Osteoblast (primary cell): ENCODE measurements around the gene KMO. TPM values are rescaled to one million over a fixed set of nuclear protein-coding genes. Genes with fewer than 3 reads are reported as not detected.

Experiments
- DNase-seq: peaks from one replicate; pipeline ENCODE4 v3.0.0; 2011; ENCODE audit warnings: low spot score, mixed read lengths; ENCODE audit not compliant: insufficient read length; ENCODE audit errors: missing footprints
- H2AFZ ChIP-seq: 2 replicates; pipeline ENCODE4 v1.6.0; 2011; ENCODE audit warnings: mild to moderate bottlenecking, low read length
- H3K27ac ChIP-seq: 2 replicates; pipeline ENCODE4 v1.5.1; 2011; ENCODE audit warnings: mild to moderate bottlenecking, low read depth, low read length, moderate library complexity
- H3K27me3 ChIP-seq: 2 replicates; pipeline ENCODE4 v1.6.0; 2012; ENCODE audit warnings: mild to moderate bottlenecking, control low read depth, inconsistent platforms, low read length, moderate library complexity; ENCODE audit not compliant: insufficient read depth
- H3K36me3 ChIP-seq: 2 replicates; pipeline ENCODE4 v1.5.1; 2011; ENCODE audit warnings: mild to moderate bottlenecking, low read length, control low read depth, moderate library complexity; ENCODE audit not compliant: insufficient read depth
- H3K4me1 ChIP-seq: 2 replicates; pipeline ENCODE4 v1.5.1; 2011; ENCODE audit warnings: mild to moderate bottlenecking, low read length, control low read depth, moderate library complexity; ENCODE audit not compliant: insufficient read depth
- H3K4me2 ChIP-seq: 2 replicates; pipeline ENCODE4 v1.6.0; 2011; ENCODE audit warnings: mild to moderate bottlenecking, low read length; ENCODE audit not compliant: insufficient read depth
- H3K4me3 ChIP-seq: fragments of 200-600 bp; sonication (generic); 3 replicates; pipeline ENCODE4 v1.5.1; 2012; ENCODE audit warnings: mild to moderate bottlenecking, low read length, inconsistent platforms; ENCODE audit not compliant: insufficient read depth
- H3K79me2 ChIP-seq: 2 replicates; pipeline ENCODE4 v1.6.0; 2012; ENCODE audit warnings: mild to moderate bottlenecking, low read length, control low read depth, inconsistent platforms; ENCODE audit not compliant: insufficient read depth
- H3K9me3 ChIP-seq: 2 replicates; pipeline ENCODE4 v1.5.1; 2011; ENCODE audit warnings: low read depth, low read length, control low read depth
- H4K20me1 ChIP-seq: 2 replicates; pipeline ENCODE4 v1.6.0; 2012; ENCODE audit warnings: mild to moderate bottlenecking, low read length, control low read depth; ENCODE audit not compliant: insufficient read depth
- total RNA-seq: library from RNA; depleted of rRNA; stranded (reverse); fragments of >200 nt; gene quantifications from 2 replicates; pipeline ENCODE4 v1.2.3, GENCODE V29; 2012
- TF ChIP-seq, protein P1 (sequence below): IDR thresholded peaks from 2 replicates; pipeline ENCODE4 v1.5.1; 2011; ENCODE audit warnings: mild to moderate bottlenecking, low read depth, low read length, moderate library complexity; ENCODE audit errors: extremely low read depth

The KMO gene
- total RNA-seq, 1 donor: 0.36 TPM

DNA sequence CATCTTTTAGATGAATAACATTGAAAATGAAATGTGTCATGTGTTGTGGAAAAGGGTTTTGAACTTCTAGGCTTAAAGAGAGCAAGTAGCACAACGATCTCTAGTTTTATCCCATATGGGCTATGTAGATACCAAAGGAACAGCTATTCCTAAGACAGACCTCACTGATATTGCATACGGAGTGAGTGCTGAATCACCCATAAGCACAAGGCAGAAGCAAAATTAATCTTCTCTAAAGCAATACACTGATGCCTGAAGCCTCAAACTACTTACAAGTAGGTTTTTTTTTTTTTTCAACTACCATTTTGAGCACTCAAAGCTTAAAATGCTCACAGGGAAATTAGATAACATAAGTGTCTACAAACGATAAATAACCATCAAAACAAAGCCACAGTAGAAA, 5.0 kb upstream of the KMO start:
- H3K4me3 ChIP-seq: no peak overlapping the region
- TF ChIP-seq, protein P1, sequence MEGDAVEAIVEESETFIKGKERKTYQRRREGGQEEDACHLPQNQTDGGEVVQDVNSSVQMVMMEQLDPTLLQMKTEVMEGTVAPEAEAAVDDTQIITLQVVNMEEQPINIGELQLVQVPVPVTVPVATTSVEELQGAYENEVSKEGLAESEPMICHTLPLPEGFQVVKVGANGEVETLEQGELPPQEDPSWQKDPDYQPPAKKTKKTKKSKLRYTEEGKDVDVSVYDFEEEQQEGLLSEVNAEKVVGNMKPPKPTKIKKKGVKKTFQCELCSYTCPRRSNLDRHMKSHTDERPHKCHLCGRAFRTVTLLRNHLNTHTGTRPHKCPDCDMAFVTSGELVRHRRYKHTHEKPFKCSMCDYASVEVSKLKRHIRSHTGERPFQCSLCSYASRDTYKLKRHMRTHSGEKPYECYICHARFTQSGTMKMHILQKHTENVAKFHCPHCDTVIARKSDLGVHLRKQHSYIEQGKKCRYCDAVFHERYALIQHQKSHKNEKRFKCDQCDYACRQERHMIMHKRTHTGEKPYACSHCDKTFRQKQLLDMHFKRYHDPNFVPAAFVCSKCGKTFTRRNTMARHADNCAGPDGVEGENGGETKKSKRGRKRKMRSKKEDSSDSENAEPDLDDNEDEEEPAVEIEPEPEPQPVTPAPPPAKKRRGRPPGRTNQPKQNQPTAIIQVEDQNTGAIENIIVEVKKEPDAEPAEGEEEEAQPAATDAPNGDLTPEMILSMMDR: no peak
- no peaks in the 10 kb centered on the region for H3K36me3 ChIP-seq
- peaks cover 36% of the 10 kb centered on the region for H3K27me3 ChIP-seq
- no peak for DNase-seq
- H3K27ac ChIP-seq: no peak overlapping the region
- no peak overlapping the region for H2AFZ ChIP-seq
- no peaks in the 10 kb centered on the region for H3K79me2 ChIP-seq
- H4K20me1 ChIP-seq: no peaks in the 10 kb centered on the region
- H3K9me3 ChIP-seq: no peaks in the 10 kb centered on the region
- H3K4me2 ChIP-seq: no peak overlapping the region
- no peaks in the 10 kb centered on the region for H3K4me1 ChIP-seq

DNA sequence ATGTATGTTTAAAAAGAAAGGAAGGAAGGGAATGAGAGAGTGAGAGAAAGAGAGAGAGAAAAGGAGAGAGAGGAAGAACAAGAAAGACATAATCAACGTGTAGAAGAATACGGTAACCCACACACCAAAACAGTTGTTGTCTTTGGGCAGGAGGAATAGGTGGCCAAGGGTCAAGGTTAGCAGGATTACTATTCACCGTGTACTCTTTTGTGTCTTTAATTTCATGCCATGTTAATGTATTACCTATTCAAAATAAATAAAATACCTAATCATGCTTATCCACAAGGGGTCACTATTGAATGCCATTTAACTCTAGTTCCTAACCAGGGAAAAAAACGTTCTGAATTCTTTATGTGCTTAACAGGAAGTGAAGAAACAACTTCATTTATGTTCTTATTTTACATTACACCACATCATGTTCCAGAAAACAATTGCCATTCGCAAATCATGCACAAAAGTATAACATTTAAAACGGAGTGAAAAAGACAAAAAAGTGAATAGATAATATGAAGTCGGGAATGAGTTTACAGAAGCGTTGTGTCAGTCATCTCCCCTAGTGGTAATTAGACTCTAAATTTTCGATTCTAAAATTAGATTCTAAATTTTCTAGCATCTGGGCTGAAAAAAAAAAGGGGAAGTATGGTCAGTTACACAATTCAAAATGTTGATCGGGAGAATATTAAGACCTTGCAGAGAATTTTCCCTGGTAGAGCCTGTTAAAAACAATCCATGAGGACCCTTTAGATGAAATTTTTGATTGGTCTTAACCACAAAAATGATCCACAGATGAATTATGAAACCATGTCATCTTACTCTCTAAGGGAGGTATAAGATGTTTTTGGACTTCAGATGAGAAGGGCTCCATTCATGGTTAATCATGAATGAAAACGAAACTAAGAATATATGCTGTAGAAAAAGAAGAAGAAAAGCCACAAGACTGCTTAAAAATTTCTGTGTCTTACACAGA, 700 bp upstream of the KMO start:
- TF ChIP-seq, protein P1: peak; percentile 63
- no peaks in the 10 kb centered on the region for H3K9me3 ChIP-seq
- H3K27ac ChIP-seq: peak overlapping the region; percentile 75
- no peaks in the 10 kb centered on the region for H3K79me2 ChIP-seq
- H3K27me3 ChIP-seq: peaks cover 27% of the 10 kb centered on the region
- H3K4me2 ChIP-seq: peak overlapping the region; percentile 76
- no peak for DNase-seq
- no peaks in the 10 kb centered on the region for H3K36me3 ChIP-seq
- peak overlapping the region; percentile 72 for H3K4me3 ChIP-seq
- no peaks in the 10 kb centered on the region for H4K20me1 ChIP-seq
- peak overlapping the region; percentile 90 for H2AFZ ChIP-seq
- no peaks in the 10 kb centered on the region for H3K4me1 ChIP-seq

DNA sequence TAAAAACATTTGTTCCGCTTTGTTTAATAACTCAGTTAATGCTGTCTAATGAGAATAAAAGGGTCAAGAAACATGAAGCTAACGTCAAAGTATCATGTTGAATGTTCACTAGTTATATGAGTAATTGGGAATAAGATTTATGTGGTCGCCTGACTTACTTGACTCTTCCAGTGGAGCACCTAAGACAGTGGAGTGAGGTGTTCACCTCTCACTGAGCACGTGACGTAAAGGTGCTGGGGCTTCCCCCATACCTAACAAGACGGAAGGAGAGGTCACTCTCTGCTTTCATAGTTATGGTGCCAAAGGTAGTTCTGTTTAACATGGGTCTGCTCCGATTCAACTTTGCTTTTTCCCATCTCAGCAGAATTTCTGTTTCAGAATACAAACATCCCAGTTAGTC, 686 bp downstream of the KMO start:
- Histone ChIP-seq H3K27ac (no peak overlapping the region), H3K79me2 (no peaks in the 10 kb centered on the region), H3K9me3 (no peaks in the 10 kb centered on the region), H4K20me1 (no peaks in the 10 kb centered on the region), H3K36me3 (no peaks in the 10 kb centered on the region), H3K27me3 (peaks cover 22% of the 10 kb centered on the region), H2AFZ (no peak overlapping the region), H3K4me3 (no peak overlapping the region), H3K4me2 (no peak overlapping the region), H3K4me1 (no peaks in the 10 kb centered on the region)
- TF ChIP-seq, protein P1: no peak
- no peak for DNase-seq

DNA sequence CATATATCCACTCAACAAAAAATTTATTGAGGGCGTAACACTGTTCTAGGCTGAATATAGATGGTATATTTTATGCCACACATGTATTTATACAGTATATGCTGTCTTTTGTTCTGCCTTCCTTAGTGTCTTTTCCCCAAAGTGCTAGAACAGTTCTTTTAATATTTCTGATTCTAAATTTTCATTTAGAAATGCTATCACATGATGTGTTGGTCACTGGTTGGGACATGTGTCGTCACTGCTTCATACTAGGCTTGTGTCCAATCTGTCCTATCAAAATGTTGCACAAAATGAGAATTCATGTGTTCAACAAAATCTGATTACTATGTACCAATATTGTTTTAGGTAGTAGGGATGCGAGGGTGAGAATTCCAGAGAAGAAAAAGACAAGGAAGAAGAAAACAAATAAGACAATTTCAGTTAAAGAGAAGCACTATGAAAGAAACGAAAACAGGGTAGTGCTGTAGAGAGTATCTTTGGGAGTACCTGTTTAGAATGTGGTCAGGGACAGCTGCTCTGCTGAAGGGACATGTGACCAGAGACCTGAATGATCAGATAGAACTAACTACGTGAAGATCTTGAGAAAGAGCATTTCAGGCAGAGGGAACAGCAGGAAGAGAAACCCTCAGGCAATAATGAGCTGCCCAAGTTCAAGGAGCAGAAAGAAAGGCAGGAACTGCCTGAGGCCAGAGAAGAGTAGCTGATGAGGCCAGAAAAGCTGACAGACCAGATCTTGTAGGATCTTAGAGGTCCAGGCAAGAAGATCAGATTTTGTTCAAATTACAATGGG, 1.3 kb downstream of the KMO start:
- H3K9me3 ChIP-seq: no peaks in the 10 kb centered on the region
- peaks cover 19% of the 10 kb centered on the region for H3K27me3 ChIP-seq
- no peak overlapping the region for H3K4me3 ChIP-seq
- H3K36me3 ChIP-seq: no peaks in the 10 kb centered on the region
- H4K20me1 ChIP-seq: no peaks in the 10 kb centered on the region
- no peaks in the 10 kb centered on the region for H3K79me2 ChIP-seq
- TF ChIP-seq, protein P1: no peak
- H2AFZ ChIP-seq: no peak overlapping the region
- no peaks in the 10 kb centered on the region for H3K4me1 ChIP-seq
- no peak overlapping the region for H3K4me2 ChIP-seq
- H3K27ac ChIP-seq: no peak overlapping the region
- no peak for DNase-seq
